ENCODE results near the gene ATP23.

- TF ChIP-seq CTCF (IDR thresholded peaks at IDR 0.05; ENCODE audit: low read depth, low read length) (no peak), EZH2phosphoT487 (IDR thresholded peaks at IDR 0.05; ENCODE audit: low read depth) (no peak)
Measured at GRCh38 chr12:57902478-57902969, 38.8 kb upstream of the ATP23 start.

Measured in OCI-LY3 (cell line).